ENCODE data around the gene RIPPLY1. TPM values are rescaled to one million over a fixed set of nuclear protein-coding genes. Genes with fewer than 3 reads are reported as not detected.
A peak's percentile ranks its signal among the peaks of the same experiment; 100 is the strongest.

RIPPLY1 gene
- total and polyA plus RNA-seq, 2 experiments from 2014 or later, result 0.21 TPM; not detected in 1

- no peaks in the 10 kb centered on the region for H3K9me3 ChIP-seq (ENCODE audit: low read depth)
- H3K4me1 ChIP-seq (ENCODE audit: insufficient read depth), result no peaks in the 10 kb centered on the region
- H3K27me3 ChIP-seq, result no peaks in the 10 kb centered on the region
- H3K4me3 ChIP-seq, result no peak overlapping the region
- no peaks in the 10 kb centered on the region for H3K9me2 ChIP-seq (replicated peaks; ENCODE audit: insufficient read depth)
- no peak overlapping the region for H3K27ac ChIP-seq
- no peak for TF ChIP-seq CTCF (IDR thresholded peaks at IDR 0.05; ENCODE audit: poor library complexity)
- TF ChIP-seq EZH2phosphoT487 (IDR thresholded peaks at IDR 0.05; ENCODE audit: low read depth, severe bottlenecking, unreplicated experiment), result no peak
- no peak for TF ChIP-seq EZH2 (IDR thresholded peaks at IDR 0.05; ENCODE audit: borderline replicate concordance)
- WGBS (ENCODE audit: low lambda C conversion rate, missing lambda C conversion rate), result 81% methylated on average over 3 of the region's 3 CpGs
- H2AFZ ChIP-seq, result no peak overlapping the region
- H3K4me2 ChIP-seq, result no peak overlapping the region
- H4K20me1 ChIP-seq (ENCODE audit: insufficient read depth, poor library complexity, severe bottlenecking), result no peaks in the 10 kb centered on the region
- no peaks in the 10 kb centered on the region for H3K79me2 ChIP-seq
- H3K36me3 ChIP-seq (replicated peaks; ENCODE audit: insufficient read depth, low read depth), result no peaks in the 10 kb centered on the region
- DNase-seq (ENCODE audit: low spot score), result no peak
These were observed 1.8 kb downstream of the RIPPLY1 start for GRCh38 chrX:106901341-106901740.

GRCh38 chrX:106899841-106900240 is 3.3 kb downstream of the RIPPLY1 start:
- H3K9me3 ChIP-seq (ENCODE audit: low read depth), result no peaks in the 10 kb centered on the region
- WGBS (ENCODE audit: low lambda C conversion rate, missing lambda C conversion rate), result 89% methylated on average over 1 of the region's 1 CpG
- H3K4me2 ChIP-seq, result no peak overlapping the region
- no peak for TF ChIP-seq EZH2phosphoT487 (IDR thresholded peaks at IDR 0.05; ENCODE audit: low read depth, severe bottlenecking, unreplicated experiment)
- TF ChIP-seq EZH2 (IDR thresholded peaks at IDR 0.05; ENCODE audit: borderline replicate concordance), result no peak
- no peak for TF ChIP-seq CTCF (IDR thresholded peaks at IDR 0.05; ENCODE audit: poor library complexity)
- no peaks in the 10 kb centered on the region for H4K20me1 ChIP-seq (ENCODE audit: insufficient read depth, poor library complexity, severe bottlenecking)
- no peak overlapping the region for H3K27ac ChIP-seq
- no peak overlapping the region for H2AFZ ChIP-seq
- no peak overlapping the region for H3K4me3 ChIP-seq
- no peaks in the 10 kb centered on the region for H3K4me1 ChIP-seq (ENCODE audit: insufficient read depth)
- no peaks in the 10 kb centered on the region for H3K27me3 ChIP-seq
- H3K9me2 ChIP-seq (replicated peaks; ENCODE audit: insufficient read depth), result no peaks in the 10 kb centered on the region
- no peak for DNase-seq (ENCODE audit: low spot score)
- H3K36me3 ChIP-seq (replicated peaks; ENCODE audit: insufficient read depth, low read depth), result no peaks in the 10 kb centered on the region
- H3K79me2 ChIP-seq, result no peaks in the 10 kb centered on the region

- 52% methylated on average over 2 of the region's 2 CpGs for WGBS (ENCODE audit: low lambda C conversion rate, missing lambda C conversion rate)
- H3K27ac ChIP-seq, result no peak overlapping the region
- DNase-seq (ENCODE audit: low spot score), result no peak
- H3K36me3 ChIP-seq (replicated peaks; ENCODE audit: insufficient read depth, low read depth), result no peaks in the 10 kb centered on the region
- H4K20me1 ChIP-seq (ENCODE audit: insufficient read depth, poor library complexity, severe bottlenecking), result no peaks in the 10 kb centered on the region
- no peak overlapping the region for H2AFZ ChIP-seq
- no peak overlapping the region for H3K4me2 ChIP-seq
- H3K9me3 ChIP-seq (ENCODE audit: low read depth), result no peaks in the 10 kb centered on the region
- no peaks in the 10 kb centered on the region for H3K4me1 ChIP-seq (ENCODE audit: insufficient read depth)
- TF ChIP-seq CTCF (IDR thresholded peaks at IDR 0.05; ENCODE audit: poor library complexity), result no peak
- no peak for TF ChIP-seq EZH2phosphoT487 (IDR thresholded peaks at IDR 0.05; ENCODE audit: low read depth, severe bottlenecking, unreplicated experiment)
- no peak for TF ChIP-seq EZH2 (IDR thresholded peaks at IDR 0.05; ENCODE audit: borderline replicate concordance)
- H3K27me3 ChIP-seq, result no peaks in the 10 kb centered on the region
- no peaks in the 10 kb centered on the region for H3K79me2 ChIP-seq
- no peak overlapping the region for H3K4me3 ChIP-seq
- no peaks in the 10 kb centered on the region for H3K9me2 ChIP-seq (replicated peaks; ENCODE audit: insufficient read depth)
These were observed 3.9 kb downstream of the RIPPLY1 start for GRCh38 chrX:106899276-106899675.

GRCh38 chrX:106898462-106898861 is 4.7 kb downstream of the RIPPLY1 start:
- Histone ChIP-seq H3K27me3 (no peaks in the 10 kb centered on the region), H3K4me1 (ENCODE audit: insufficient read depth) (no peaks in the 10 kb centered on the region), H3K27ac (no peak overlapping the region), H4K20me1 (ENCODE audit: insufficient read depth, poor library complexity, severe bottlenecking) (no peaks in the 10 kb centered on the region), H3K9me3 (ENCODE audit: low read depth) (no peaks in the 10 kb centered on the region), H3K36me3 (replicated peaks; ENCODE audit: insufficient read depth, low read depth) (no peaks in the 10 kb centered on the region), H3K4me2 (no peak overlapping the region), H3K79me2 (no peaks in the 10 kb centered on the region), H3K9me2 (replicated peaks; ENCODE audit: insufficient read depth) (no peaks in the 10 kb centered on the region), H2AFZ (no peak overlapping the region), H3K4me3 (no peak overlapping the region)
- WGBS (ENCODE audit: low lambda C conversion rate, missing lambda C conversion rate), result 35% methylated on average over 1 of the region's 1 CpG
- TF ChIP-seq CTCF (IDR thresholded peaks at IDR 0.05; ENCODE audit: poor library complexity) (peak; percentile 39), EZH2 (IDR thresholded peaks at IDR 0.05; ENCODE audit: borderline replicate concordance) (no peak), EZH2phosphoT487 (IDR thresholded peaks at IDR 0.05; ENCODE audit: low read depth, severe bottlenecking, unreplicated experiment) (no peak)
- DNase-seq (ENCODE audit: low spot score), result peak; percentile 56

Measured in hepatocyte (in vitro differentiated cells).